ENCODE data around the gene HVCN1.

GRCh38 chr12:110658878-110659277 lies 30.0 kb downstream of the HVCN1 start:
- TF ChIP-seq CTCF (conservative IDR thresholded peaks at IDR 0.05; ENCODE audit: low read depth, low read length) (no peak), EZH2 (IDR thresholded peaks at IDR 0.05; ENCODE audit: low read length, unreplicated experiment) (no peak), EZH2phosphoT487 (IDR thresholded peaks at IDR 0.05; ENCODE audit: borderline replicate concordance, low read length) (no peak)
